CD1c-positive myeloid dendritic cell (primary cell): ENCODE results near the gene ANG.

Experiments used
- DNase-seq: peaks from one replicate; pipeline ENCODE4 v3.0.0-alpha.2; 2016; ENCODE audit errors: extremely low spot score

Gene ANG

GRCh38 chr14:20743556-20743955 lies 55.0 kb downstream of the ANG start:
- no peak for DNase-seq
